Progenitor cell of endocrine pancreas (in vitro differentiated cells): ENCODE data around the gene RPS6KA1. TPM values are rescaled to one million over a fixed set of nuclear protein-coding genes. Genes with fewer than 3 reads are reported as not detected.

Experiments used
- DNase-seq: peaks from one replicate; pipeline ENCODE4 v3.0.0; 2021; ENCODE audit warnings: low spot score; ENCODE audit not compliant: unreplicated experiment
- H3K27ac Mint-ChIP-seq: 2 replicates; pipeline ENCODE4 v1.8.0; 2021; ENCODE audit warnings: mild to moderate bottlenecking, moderate library complexity, mixed read lengths
- H3K27me3 Mint-ChIP-seq: 2 replicates; pipeline ENCODE4 v1.8.0; 2021; ENCODE audit warnings: mixed read lengths
- H3K36me3 Mint-ChIP-seq: 2 replicates; pipeline ENCODE4 v1.8.0; 2022; ENCODE audit warnings: mixed read lengths; ENCODE audit not compliant: insufficient read depth
- H3K4me1 Mint-ChIP-seq: 2 replicates; pipeline ENCODE4 v1.8.0; 2021; ENCODE audit warnings: low read depth, mixed read lengths
- H3K4me3 Mint-ChIP-seq: 2 replicates; pipeline ENCODE4 v1.8.0; 2021; ENCODE audit warnings: low read depth, mild to moderate bottlenecking, moderate library complexity, mixed read lengths
- H3K9me3 Mint-ChIP-seq: 2 replicates; pipeline ENCODE4 v1.8.0; 2021; ENCODE audit warnings: low read depth, mixed read lengths
- total RNA-seq: library from RNA; stranded (reverse); gene quantifications from 2 replicates; pipeline ENCODE4 v1.2.1, GENCODE V29; 2021
- TF ChIP-seq, protein P1 (sequence below): fragments of 200-600 bp; sonication (generic); IDR thresholded peaks from one replicate; pipeline ENCODE4 v1.5.0; 2021; ENCODE audit warnings: antibody characterized with exemption, mild to moderate bottlenecking; ENCODE audit not compliant: unreplicated experiment

Gene RPS6KA1
- total RNA-seq, 1 donor from 2014 or later: 26.7 TPM

DNA sequence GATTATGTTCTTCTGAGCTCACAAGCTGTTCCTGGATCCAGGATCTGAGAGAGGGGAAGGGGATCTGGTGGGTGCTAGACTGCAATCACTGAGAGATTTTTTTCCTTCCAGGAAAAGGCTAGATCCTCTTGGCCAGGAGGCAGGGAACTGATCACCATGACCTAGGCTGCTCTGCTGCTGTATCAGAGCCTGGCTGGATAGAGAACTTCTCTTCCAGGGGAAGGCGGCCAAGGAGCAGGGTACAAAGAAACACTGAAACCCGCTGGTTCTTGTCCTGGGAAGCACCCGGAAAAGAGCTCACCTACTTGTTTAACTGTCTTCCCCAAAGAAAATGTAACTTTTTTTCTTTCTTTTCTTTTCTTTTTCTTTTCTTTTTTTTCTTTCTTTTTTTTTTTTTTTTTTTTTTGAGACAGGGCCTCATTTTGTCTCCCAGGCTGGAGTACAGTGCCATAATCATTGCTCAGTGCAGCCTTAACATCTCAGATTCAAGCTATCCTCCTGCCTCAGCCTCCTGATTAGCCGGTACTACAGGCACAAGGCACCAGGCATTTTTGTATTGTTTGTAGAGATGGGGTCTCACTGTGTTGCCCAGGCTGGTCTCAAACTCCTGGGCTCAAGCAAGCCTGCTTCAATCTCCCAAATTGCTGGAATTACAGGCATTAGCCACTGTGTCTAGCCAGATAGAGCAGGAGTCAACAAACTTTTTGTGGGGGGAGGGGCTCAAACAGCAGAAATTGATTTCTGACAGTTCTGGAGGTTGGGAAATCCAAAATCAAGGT lies 12.4 kb upstream of the RPS6KA1 start:
- H3K36me3 Mint-ChIP-seq: no peaks in the 10 kb centered on the region
- peaks cover 10% of the 10 kb centered on the region for H3K27me3 Mint-ChIP-seq
- no peaks in the 10 kb centered on the region for H3K4me1 Mint-ChIP-seq
- TF ChIP-seq, protein P1, sequence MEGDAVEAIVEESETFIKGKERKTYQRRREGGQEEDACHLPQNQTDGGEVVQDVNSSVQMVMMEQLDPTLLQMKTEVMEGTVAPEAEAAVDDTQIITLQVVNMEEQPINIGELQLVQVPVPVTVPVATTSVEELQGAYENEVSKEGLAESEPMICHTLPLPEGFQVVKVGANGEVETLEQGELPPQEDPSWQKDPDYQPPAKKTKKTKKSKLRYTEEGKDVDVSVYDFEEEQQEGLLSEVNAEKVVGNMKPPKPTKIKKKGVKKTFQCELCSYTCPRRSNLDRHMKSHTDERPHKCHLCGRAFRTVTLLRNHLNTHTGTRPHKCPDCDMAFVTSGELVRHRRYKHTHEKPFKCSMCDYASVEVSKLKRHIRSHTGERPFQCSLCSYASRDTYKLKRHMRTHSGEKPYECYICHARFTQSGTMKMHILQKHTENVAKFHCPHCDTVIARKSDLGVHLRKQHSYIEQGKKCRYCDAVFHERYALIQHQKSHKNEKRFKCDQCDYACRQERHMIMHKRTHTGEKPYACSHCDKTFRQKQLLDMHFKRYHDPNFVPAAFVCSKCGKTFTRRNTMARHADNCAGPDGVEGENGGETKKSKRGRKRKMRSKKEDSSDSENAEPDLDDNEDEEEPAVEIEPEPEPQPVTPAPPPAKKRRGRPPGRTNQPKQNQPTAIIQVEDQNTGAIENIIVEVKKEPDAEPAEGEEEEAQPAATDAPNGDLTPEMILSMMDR: no peak
- H3K4me3 Mint-ChIP-seq: no peak overlapping the region
- no peak for DNase-seq
- H3K9me3 Mint-ChIP-seq: no peaks in the 10 kb centered on the region
- no peak overlapping the region for H3K27ac Mint-ChIP-seq

DNA sequence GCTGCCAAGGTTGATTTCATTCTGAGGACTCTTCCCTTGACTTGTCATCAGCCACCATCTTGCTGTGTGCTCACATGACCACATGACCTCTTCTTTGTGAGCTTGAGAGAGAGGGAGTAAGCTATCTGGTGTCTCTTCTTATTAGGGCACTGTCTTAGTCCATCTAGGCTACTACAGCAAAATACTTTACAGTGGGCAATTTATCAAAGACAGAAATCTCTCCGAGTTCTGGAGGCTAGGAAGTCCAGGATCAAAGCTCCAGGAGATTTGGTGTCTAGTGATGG lies 11.9 kb upstream of the RPS6KA1 start:
- no peak for DNase-seq
- no peaks in the 10 kb centered on the region for H3K9me3 Mint-ChIP-seq
- H3K36me3 Mint-ChIP-seq: no peaks in the 10 kb centered on the region
- H3K4me1 Mint-ChIP-seq: no peaks in the 10 kb centered on the region
- TF ChIP-seq, protein P1: no peak
- H3K27ac Mint-ChIP-seq: no peak overlapping the region
- no peak overlapping the region for H3K4me3 Mint-ChIP-seq
- peaks cover 12% of the 10 kb centered on the region for H3K27me3 Mint-ChIP-seq

DNA sequence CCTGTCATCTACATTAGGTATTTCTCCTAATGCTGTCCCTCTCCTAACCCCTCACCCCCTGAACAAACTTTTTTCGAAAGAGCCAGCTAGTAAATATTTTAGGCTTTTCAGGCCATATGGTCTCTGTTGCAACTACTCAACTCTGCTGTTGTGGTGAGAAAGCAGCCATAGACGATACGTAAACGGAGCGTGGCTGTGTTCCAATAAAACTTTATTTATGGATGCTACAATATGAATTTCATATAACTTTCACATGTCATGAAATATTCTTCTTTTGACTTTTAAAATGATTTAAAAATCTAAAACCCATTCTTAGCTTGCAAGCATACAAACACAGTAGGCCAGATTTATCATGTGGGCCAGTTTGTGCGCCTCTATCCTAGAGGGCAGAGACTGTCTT lies 11.2 kb upstream of the RPS6KA1 start:
- DNase-seq: no peak
- Mint-ChIP-seq H3K4me3 (no peak overlapping the region), H3K9me3 (no peaks in the 10 kb centered on the region), H3K4me1 (no peaks in the 10 kb centered on the region), H3K27me3 (peaks cover 13% of the 10 kb centered on the region), H3K36me3 (no peaks in the 10 kb centered on the region), H3K27ac (no peak overlapping the region)
- TF ChIP-seq, protein P1: no peak

DNA sequence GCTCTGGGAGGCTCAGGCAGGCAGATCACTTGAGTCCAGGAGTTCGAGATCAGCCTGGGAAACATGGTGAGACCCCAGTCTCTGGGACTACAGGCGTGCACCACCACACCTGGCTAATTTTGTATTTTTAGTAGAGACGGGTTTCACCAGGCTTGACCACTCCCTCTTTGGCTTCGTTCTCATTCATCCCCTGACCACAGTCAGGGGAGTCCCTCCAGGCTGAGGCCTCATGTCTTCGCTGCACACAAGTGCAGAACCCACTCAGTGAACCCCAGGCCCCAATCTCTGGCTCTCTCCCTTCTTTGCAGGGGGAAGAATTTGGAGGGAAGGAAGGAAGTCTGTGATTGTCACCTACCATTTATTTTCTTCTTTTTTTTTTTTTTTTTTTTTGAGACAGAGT lies 9.2 kb upstream of the RPS6KA1 start:
- no peaks in the 10 kb centered on the region for H3K4me1 Mint-ChIP-seq
- no peaks in the 10 kb centered on the region for H3K9me3 Mint-ChIP-seq
- DNase-seq: no peak
- peaks cover 23% of the 10 kb centered on the region for H3K27me3 Mint-ChIP-seq
- no peaks in the 10 kb centered on the region for H3K36me3 Mint-ChIP-seq
- H3K4me3 Mint-ChIP-seq: no peak overlapping the region
- no peak overlapping the region for H3K27ac Mint-ChIP-seq
- TF ChIP-seq, protein P1: no peak

DNA sequence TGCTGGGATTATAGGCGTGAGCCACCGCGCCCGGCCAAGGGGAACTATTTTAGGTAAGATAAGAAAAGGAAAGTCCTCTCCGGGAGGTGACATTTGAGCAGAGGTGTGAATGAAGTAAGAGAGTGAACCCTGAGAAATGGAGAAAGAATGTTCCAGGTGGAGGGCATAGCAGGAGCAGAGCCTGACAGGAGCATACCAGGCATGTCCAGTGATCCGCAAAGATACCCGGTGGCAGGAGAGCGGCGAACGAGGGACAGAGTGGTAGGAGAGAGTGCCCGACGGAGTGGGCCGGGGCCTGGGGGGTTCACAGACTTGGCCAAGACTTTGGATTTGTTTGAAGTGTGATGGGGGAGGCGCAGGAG lies 7.9 kb upstream of the RPS6KA1 start:
- Mint-ChIP-seq H3K9me3 (no peaks in the 10 kb centered on the region), H3K4me3 (no peak overlapping the region), H3K27ac (no peak overlapping the region), H3K4me1 (no peaks in the 10 kb centered on the region), H3K27me3 (peaks cover 23% of the 10 kb centered on the region), H3K36me3 (no peaks in the 10 kb centered on the region)
- DNase-seq: no peak
- TF ChIP-seq, protein P1: no peak
